ENCODE results near the gene ATOX1.

DNA sequence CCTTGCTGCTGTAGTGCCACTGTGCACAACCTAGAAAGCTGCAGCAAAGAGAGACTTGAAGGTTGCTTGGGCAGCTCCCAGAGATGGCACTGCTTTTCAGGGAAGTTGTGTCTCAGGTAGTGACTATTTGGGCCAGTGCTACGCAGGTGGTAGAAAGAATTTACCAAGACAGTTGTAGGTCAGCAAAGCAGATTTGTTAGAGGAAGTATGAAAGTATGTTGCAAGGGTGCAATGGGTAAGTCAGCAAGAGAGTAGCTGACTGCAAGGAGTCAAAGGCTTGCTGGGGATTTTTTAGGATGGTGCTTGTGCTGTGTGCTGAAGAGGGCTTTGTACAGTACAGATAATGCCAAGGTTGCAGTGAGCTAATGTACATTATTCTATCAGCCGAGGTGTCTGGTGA is 38.2 kb downstream of the ATOX1 start:
- no peak for TF ChIP-seq GLI2 (tag by site-specific recombination; IDR thresholded peaks at IDR 0.05; ENCODE audit: borderline replicate concordance, low read depth)
- TF ChIP-seq, protein P1, sequence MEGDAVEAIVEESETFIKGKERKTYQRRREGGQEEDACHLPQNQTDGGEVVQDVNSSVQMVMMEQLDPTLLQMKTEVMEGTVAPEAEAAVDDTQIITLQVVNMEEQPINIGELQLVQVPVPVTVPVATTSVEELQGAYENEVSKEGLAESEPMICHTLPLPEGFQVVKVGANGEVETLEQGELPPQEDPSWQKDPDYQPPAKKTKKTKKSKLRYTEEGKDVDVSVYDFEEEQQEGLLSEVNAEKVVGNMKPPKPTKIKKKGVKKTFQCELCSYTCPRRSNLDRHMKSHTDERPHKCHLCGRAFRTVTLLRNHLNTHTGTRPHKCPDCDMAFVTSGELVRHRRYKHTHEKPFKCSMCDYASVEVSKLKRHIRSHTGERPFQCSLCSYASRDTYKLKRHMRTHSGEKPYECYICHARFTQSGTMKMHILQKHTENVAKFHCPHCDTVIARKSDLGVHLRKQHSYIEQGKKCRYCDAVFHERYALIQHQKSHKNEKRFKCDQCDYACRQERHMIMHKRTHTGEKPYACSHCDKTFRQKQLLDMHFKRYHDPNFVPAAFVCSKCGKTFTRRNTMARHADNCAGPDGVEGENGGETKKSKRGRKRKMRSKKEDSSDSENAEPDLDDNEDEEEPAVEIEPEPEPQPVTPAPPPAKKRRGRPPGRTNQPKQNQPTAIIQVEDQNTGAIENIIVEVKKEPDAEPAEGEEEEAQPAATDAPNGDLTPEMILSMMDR (tag by site-specific recombination; IDR thresholded peaks at IDR 0.05) = no peak
